CD4-positive, alpha-beta T cell treated with Interleukin-6 for 4 hours (primary cell): ENCODE results near the gene DNAH10.

Experiments
- DNase-seq: peaks from one replicate; pipeline ENCODE4 v3.0.0-alpha.2; 2020; ENCODE audit warnings: mixed read lengths

The DNAH10 gene

GRCh38 chr12:123888989-123889388, 126.9 kb downstream of the DNAH10 start:
- no peak for DNase-seq

GRCh38 chr12:123889848-123890535, 127.9 kb downstream of the DNAH10 start:
- no peak for DNase-seq

GRCh38 chr12:123890536-123890902, 128.4 kb downstream of the DNAH10 start:
- DNase-seq = no peak

- DNase-seq = no peak
Measured at GRCh38 chr12:123891011-123891410, 128.9 kb downstream of the DNAH10 start.

DNA sequence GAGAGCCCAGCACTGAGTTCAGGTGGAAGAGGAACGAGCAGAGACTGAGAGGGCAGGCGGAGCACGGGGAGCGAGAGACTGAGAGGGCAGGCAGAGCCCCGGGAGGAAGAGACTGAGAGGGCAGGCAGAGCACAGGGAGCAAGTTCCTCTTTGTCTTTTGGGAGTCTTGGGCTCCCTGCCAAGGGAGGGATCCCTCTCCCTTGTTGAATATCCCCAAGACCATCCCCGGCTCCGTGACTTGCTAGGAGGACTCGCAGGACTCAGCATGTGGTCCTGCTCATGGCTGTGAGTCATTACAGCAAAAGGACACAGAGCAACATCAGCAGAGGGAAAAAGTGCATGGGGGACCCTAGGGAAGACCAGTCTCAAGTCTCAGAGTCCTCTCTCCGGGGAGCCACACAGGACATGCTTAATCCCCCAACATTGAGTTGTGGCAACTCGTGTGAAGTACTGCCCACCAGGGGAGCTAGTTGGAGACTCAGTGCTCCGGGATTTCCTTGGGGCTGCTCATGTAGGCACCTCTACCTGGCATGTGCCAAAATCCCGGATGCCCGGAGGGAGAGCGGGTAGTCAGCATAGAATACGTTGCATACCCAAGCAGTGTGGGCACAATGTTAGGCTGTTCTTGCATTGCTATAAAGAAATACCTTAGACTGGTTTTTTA, 129.5 kb downstream of the DNAH10 start:
- DNase-seq = no peak

GRCh38 chr12:123892180-123892559, 130.1 kb downstream of the DNAH10 start:
- no peak for DNase-seq

GRCh38 chr12:123892853-123893252, 130.8 kb downstream of the DNAH10 start:
- DNase-seq = no peak

GRCh38 chr12:123893276-123893675, 131.2 kb downstream of the DNAH10 start:
- no peak for DNase-seq

DNA sequence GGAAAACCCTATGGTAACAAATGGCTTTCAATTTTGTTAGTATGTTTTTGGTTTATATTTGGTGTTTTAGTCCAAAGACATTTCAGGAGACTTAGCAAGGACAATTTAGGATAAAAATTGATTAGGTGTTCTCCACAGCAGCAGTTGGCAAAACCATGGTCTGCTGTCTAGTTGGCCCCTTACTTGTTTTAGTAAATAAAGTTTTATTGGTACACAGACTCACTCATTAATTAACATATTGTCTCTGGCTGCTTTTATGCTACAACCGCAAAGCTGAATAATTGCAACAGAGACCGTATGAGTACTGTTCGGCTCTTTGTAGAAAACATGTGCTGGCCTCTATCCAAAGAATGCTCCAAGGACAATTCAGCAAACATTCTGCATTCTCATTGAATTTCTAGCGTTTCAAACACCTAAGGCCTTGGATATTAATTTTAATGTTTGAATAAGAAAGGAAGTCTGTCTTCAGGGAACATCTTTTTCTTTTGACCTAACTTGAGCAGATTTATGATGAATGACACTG, 132.8 kb downstream of the DNAH10 start:
- no peak for DNase-seq

DNA sequence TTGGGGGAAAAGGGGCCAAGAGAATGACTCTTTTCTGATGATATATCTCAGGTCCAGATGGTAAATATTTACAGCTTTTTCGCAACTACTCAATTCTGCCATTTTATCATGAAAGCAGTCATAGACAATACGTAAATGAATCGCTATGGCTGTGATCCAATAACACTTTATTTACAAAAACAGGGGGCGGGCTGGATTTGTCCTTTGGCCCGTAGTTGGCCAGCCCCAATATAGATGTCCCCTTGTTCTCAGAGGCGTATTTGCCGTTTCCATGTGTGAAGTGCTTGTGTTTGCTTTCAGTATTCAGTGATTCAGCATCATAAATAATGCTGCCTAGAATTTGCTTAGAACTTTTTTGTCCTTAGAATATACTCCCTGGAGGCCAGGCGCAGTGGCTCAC, 133.3 kb downstream of the DNAH10 start:
- no peak for DNase-seq

GRCh38 chr12:123896767-123897166, 134.7 kb downstream of the DNAH10 start:
- DNase-seq = no peak

DNA sequence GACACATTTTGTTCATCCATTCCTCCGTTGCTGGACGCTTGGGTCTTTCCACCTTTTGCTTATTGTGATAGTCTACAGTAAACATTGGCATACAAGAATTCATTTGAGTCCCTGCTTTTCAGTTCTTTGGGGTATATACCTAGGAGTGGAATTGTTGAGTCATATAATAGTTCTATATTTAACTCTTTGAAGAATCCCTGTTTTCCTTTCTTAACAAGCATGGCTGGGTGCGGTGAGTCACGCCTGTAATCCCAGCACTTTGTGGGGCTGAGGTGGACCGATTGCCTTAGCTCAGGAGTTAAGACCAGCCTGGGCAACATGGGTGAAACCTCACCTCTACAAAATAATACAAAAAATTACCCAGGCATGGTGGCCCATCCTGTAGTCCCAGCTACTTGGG, 135.1 kb downstream of the DNAH10 start:
- no peak for DNase-seq

GRCh38 chr12:123898673-123899072, 136.6 kb downstream of the DNAH10 start:
- DNase-seq = no peak

DNA sequence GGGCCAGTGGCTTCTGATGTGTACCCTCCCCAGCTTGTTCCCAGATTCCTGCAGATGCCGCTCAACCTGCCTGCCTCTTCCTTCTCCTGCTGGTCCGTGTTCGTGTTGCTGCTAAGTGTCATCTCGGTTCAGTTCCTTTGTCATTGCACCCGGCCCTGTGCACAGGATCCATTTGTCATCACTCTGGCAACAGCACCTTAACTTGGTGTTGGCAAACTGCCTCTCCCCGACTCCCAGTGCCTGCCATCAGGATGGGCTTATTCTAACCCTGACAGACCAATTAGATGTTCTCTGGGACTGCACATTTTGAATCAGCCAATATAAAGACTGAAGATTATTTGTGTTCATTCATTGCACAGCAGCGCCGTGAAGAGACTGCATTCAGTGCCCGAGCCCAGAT, 137.3 kb downstream of the DNAH10 start:
- no peak for DNase-seq

- peak; percentile 13 for DNase-seq
Measured at GRCh38 chr12:123900871-123901376, 138.8 kb downstream of the DNAH10 start.

GRCh38 chr12:123902821-123903220, 140.7 kb downstream of the DNAH10 start:
- DNase-seq = no peak

GRCh38 chr12:123903301-123904065, 141.4 kb downstream of the DNAH10 start:
- DNase-seq = no peak

DNA sequence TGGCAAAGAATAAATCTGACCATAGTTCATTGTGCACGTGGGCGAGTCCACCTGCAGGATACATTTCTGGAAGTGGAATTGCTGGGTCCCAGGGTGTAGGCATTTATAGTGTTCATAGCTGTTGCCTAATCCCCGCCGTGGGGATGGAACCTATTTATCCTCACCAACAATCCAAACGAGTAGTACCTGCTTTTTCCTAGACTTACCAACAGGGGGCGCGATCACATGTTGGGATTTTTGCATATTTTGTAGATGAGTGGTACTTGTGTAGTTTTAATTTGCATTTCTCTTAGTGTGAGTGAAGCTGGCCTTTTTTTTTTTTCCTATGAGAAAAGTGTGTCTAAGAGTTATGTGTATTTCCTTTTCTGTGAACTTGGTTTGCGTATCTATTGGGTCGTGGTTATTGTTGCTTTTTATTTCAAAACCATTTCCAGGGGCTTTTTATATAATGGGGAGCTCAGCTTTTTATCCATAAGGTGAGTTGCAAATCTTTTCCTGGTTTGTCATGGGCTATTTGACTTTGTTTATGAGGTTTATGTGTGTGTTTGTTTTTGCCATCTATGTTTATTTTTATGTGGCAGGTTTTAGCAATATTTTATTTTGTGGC, 143.3 kb downstream of the DNAH10 start:
- peak; percentile 80 for DNase-seq

DNA sequence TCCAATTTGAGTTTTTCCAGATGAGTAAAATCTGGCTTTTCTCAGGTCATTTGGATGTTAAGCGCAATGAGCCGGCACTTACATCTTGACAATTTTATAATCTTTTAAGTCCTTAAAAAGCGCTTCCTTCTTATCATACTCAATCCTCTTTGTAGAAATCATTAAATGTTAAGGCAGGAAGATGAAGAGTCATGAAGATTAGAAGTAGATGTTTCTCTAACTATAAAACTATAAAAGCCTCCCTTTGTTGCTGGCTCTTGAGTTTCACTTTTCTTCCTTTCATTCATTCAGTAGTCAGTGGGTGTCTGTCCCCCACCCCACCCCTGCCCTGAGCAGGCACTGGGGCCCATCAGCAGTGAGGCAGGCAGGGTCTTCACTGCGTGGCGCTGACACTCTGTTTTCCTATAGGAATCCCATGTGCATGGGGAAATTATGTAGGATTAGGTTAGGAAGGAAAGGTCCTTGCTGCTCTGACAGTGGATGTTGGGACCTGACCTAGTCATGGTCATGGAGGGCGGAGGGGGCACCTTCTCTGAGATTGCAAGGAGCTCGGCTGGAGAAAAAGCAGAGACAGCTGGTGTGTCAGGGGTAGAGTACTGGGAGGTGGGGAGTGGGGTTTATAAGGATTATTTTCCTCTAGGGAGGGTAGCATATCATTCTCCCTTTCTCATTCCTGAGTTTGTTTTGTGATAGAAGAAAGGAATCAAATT, 144.8 kb downstream of the DNAH10 start:
- DNase-seq = no peak

DNA sequence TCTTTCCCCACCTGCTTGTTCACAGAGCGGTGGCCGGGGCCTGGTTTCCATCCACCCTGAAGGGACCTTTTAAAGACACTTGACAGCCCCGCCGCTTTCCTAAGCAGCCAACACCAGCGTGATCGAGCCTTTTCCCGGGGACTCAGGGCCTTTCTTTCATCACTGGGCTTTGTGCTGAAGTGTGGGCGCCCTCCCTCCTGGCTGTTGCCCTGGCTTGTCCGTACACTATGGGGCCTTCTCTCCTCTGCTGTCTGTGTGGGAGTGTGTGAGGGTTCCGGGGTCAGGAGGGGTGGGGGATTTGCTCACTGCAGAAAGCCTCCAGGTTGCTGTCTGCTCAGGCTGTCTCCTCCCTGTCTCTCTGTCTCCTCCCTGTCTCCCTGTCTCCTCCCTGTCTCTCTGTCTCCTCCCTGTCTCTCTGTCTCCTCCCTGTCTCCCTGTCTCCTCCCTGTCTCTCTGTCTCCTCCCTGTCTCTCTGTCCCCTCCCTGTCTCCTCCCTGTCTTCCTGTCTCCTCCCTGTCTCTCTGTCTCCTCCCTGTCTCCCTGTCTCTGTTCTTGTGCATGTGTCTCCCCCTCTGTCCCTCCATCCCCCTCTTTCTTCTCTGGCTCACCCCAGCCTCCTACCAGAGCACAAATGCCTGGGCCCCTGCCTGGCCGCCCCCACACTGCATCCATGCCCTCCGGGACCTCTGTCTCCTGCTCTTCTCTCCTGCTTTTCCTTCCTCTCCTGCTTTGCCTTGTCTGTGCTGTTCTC, 145.8 kb downstream of the DNAH10 start:
- no peak for DNase-seq

DNA sequence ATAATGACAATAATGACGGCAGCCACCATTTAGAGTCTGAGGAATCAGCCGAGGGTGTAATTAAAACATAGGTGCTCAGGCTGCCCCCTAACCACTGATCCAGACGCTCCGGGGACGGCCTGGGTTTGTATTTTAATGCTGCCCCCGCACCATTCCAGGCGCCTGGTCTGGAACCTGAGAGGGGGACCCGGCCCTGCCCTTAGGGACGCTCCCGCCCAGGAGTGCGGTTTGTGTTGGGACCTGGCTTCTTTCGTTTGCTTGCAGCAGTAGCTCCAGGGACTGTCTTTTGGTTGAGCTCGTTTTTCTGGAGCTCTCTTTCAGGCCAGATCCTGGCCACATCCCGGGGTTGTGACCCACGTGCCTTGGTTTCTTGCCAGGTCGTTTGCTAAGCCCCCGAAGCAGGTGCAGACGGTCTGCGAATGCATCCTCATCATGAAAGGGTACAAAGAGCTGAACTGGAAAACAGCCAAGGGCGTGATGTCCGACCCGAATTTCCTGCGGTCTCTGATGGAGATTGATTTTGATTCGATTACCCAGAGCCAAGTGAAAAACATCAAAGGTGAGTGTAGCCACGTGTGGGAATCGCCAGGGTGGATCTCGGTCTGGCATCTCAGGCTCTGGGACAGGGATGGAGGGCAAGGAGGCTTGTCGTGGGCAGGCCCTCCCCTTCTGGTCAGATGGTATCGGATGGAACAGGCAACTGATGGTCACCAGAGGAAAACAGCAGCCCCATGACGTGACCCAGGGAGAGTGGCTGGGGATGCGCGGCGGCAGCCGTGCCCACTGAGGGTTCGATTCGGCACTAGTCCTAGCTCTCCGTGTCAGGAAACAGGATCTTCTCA, 147.0 kb downstream of the DNAH10 start:
- DNase-seq = no peak
